PC-3 (cell line): Measurements from ENCODE around the gene PTPRS. TPM values are rescaled to one million over a fixed set of nuclear protein-coding genes. Genes with fewer than 3 reads are reported as not detected.

Experiments used
- ATAC-seq: fragments of 200-7000 bp; cut with Tn5 transposase; 2 replicates; pipeline ENCODE4 v1.9.1; 2020; ENCODE audit warnings: mild to moderate bottlenecking, moderate library complexity
- Bru-seq: library from RNA; stranded (reverse); fragments of 400-500 nt; gene quantifications from one replicate; lab custom pipeline; 2021; lab: Mats Ljungman, UMichigan
- BruChase-seq, 2 experiments: library from RNA; stranded (reverse); fragments of 400-500 nt; gene quantifications; one replicate each; lab custom pipeline; 2021; lab: Mats Ljungman, UMichigan
- BruUV-seq: library from RNA; stranded (reverse); fragments of 400-500 nt; replicated peaks from 2 replicates; lab custom pipeline; 2021; lab: Mats Ljungman, UMichigan
- CTCF ChIA-PET: fragments of 300-600 bp; sonication (Branson Sonifier 250); formaldehyde crosslinking; loops from one replicate; lab custom pipeline; 2022; ENCODE audit warnings: antibody characterized with exemption; lab: Charles Lee
- POLR2A ChIA-PET: fragments of 300-600 bp; sonication (Branson Sonifier 250); formaldehyde crosslinking; loops from one replicate; lab custom pipeline; 2022; ENCODE audit warnings: antibody characterized with exemption; ENCODE audit not compliant: unreplicated experiment; lab: Charles Lee
- DNase-seq: peaks from one replicate; pipeline ENCODE4 v3.0.0-alpha.2; 2015
- H2AFZ ChIP-seq: fragments of 300-600 bp; sonication (generic); 2 replicates; pipeline ENCODE4 v1.6.0; 2016; ENCODE audit warnings: antibody characterized with exemption, low read length
- H3F3A ChIP-seq: fragments of 300-600 bp; sonication (generic); one replicate; pipeline ENCODE4 v1.6.0; 2017; ENCODE audit warnings: antibody characterized with exemption, low read length, control low read depth, mild to moderate bottlenecking; ENCODE audit not compliant: unreplicated experiment
- H3K27ac ChIP-seq: fragments of 300-600 bp; sonication (generic); 2 replicates; pipeline ENCODE4 v1.5.1; 2016; ENCODE audit warnings: mild to moderate bottlenecking, low read length
- H3K27me3 ChIP-seq: fragments of 300-600 bp; sonication (generic); 2 replicates; pipeline ENCODE4 v1.6.1; 2016; ENCODE audit warnings: low read length, mixed read lengths
- H3K36me3 ChIP-seq: fragments of 300-600 bp; sonication (generic); 2 replicates; pipeline ENCODE4 v1.6.1; 2016; ENCODE audit warnings: low read depth, mixed run types, low read length, mixed read lengths
- H3K4me1 ChIP-seq: fragments of 300-600 bp; sonication (generic); 2 replicates; pipeline ENCODE4 v1.5.1; 2016; ENCODE audit warnings: low read length; ENCODE audit not compliant: insufficient read depth
- H3K4me2 ChIP-seq: fragments of 300-600 bp; sonication (generic); 2 replicates; pipeline ENCODE4 v1.6.0; 2016; ENCODE audit warnings: low read length
- H3K4me3 ChIP-seq: fragments of 300-600 bp; sonication (generic); 2 replicates; pipeline ENCODE4 v1.5.1; 2016; ENCODE audit warnings: mild to moderate bottlenecking, low read length, mixed read lengths
- H3K79me2 ChIP-seq: fragments of 300-600 bp; sonication (generic); 2 replicates; pipeline ENCODE4 v1.6.1; 2017; ENCODE audit warnings: low read length, mixed read lengths
- H3K9ac ChIP-seq: fragments of 300-600 bp; sonication (generic); 2 replicates; pipeline ENCODE4 v1.6.0; 2016; ENCODE audit warnings: mild to moderate bottlenecking, low read length
- H3K9me2 ChIP-seq: fragments of 300-600 bp; sonication (generic); replicated peaks from 2 replicates; pipeline ENCODE4 v1.6.1; 2016; ENCODE audit warnings: mixed run types, low read length, mixed read lengths
- H3K9me3 ChIP-seq: fragments of 300-600 bp; sonication (generic); 2 replicates; pipeline ENCODE4 v1.6.1; 2016; ENCODE audit warnings: low read length, mixed read lengths
- H4K20me1 ChIP-seq: fragments of 300-600 bp; sonication (generic); 2 replicates; pipeline ENCODE4 v1.6.1; 2016; ENCODE audit warnings: low read length, mixed read lengths
- CTCF ChIP-seq: fragments of 300-600 bp; sonication (generic); conservative IDR thresholded peaks from 2 replicates; pipeline ENCODE4 v1.5.1; 2017; ENCODE audit warnings: antibody characterized with exemption, low read depth, mild to moderate bottlenecking, low read length
- EZH2 ChIP-seq: fragments of 300-600 bp; sonication (generic); IDR thresholded peaks from one replicate; pipeline ENCODE4 v1.6.1; 2017; ENCODE audit warnings: antibody characterized with exemption, mild to moderate bottlenecking, low read length; ENCODE audit not compliant: unreplicated experiment
- EZH2phosphoT487 ChIP-seq: fragments of 300-600 bp; sonication (generic); IDR thresholded peaks from 2 replicates; pipeline ENCODE4 v1.6.1; 2018; ENCODE audit warnings: mild to moderate bottlenecking, antibody characterized with exemption, low read length, borderline replicate concordance
- intact Hi-C: fragments of 100-400 bp; cut with micrococcal nuclease; formaldehyde crosslinking; loops from 2 replicates; pipeline ENCODE4 v1.9.0; 2023
- long read RNA-seq: library from polyadenylated mRNA; unstranded; transcript quantifications from one replicate; pipeline ENCODE4 v2.0.0, GENCODE V29; 2021; ENCODE audit not compliant: unreplicated experiment
- total RNA-seq: library from RNA; depleted of rRNA; stranded (reverse); fragments of >200 nt; gene quantifications from 2 replicates; pipeline ENCODE4 v1.2.3, GENCODE V29; 2014; rRNA removed

The PTPRS gene
- 106 and 134 TPM in 2 replicates for total RNA-seq
- Bru-seq, nascent RNA: percentile 67 among the genes with signal in this experiment
- BruChase-seq, experiment 1, labeled RNA remaining after a 6-hour chase: percentile 79 among the genes with signal in this experiment
- percentile 75 among the genes with signal in this experiment for BruChase-seq, experiment 2, labeled RNA remaining after a 2-hour chase
- long read RNA-seq, partial matches to known transcripts: 94 of 143 reads
- long read RNA-seq, other reads (novel, unspliced or antisense): 49 of 143 reads

GRCh38 chr19:5340637-5341447 is at the start of gene PTPRS:
PTPRS (minus strand) TSS chr19:5340812; CDS start chr19:5286140, 54,672 bp downstream.
- peak within 1 kb of the TSS; percentile 28; the same call in 1 of the 2 replicates for H3K9ac ChIP-seq
- no peak within 1 kb of the TSS for H3K27ac ChIP-seq
- no TSS peak for BruUV-seq
- peaks cover 10% of the 10 kb centered on the region for H3K79me2 ChIP-seq
- no peaks in the 10 kb centered on the region for H3K9me3 ChIP-seq
- no peak for TF ChIP-seq EZH2
- TF ChIP-seq EZH2phosphoT487: peak; percentile 90
- peak within 1 kb of the TSS; percentile 87 for H2AFZ ChIP-seq
- H3F3A ChIP-seq: no peaks in the 10 kb centered on the region
- peak; percentile 74 for ATAC-seq
- H3K27me3 ChIP-seq: no peaks in the 10 kb centered on the region
- CTCF ChIA-PET: interaction anchor here (0.6 kb wide), 1 partner anchor 293 kb away, joined by 7 read pairs; no protein-coding TSS in a partner anchor
- peaks cover 13% of the 10 kb centered on the region for H3K4me1 ChIP-seq
- H3K4me3 ChIP-seq: peak within 1 kb of the TSS; percentile 95
- no peaks in the 10 kb centered on the region for H3K9me2 ChIP-seq
- DNase-seq: peak; percentile 92
- intact Hi-C loops: no loop called here
- no peaks in the 10 kb centered on the region for H4K20me1 ChIP-seq
- POLR2A ChIA-PET: interaction anchor here (0.7 kb wide), 1 partner anchor 224 kb away, joined by 7 read pairs; no protein-coding TSS in a partner anchor
- peak within 1 kb of the TSS; percentile 100 for H3K4me2 ChIP-seq
- H3K36me3 ChIP-seq: no peaks in the 10 kb centered on the region

GRCh38 chr19:5389353-5389752 is 48.7 kb upstream of the PTPRS start:
- CTCF ChIA-PET: interaction anchor here (0.7 kb wide), 1 partner anchor 419 kb away, joined by 5 read pairs; no protein-coding TSS in a partner anchor
- TF ChIP-seq EZH2 (no peak), EZH2phosphoT487 (no peak), CTCF (no peak)
- peaks cover 34% of the 10 kb centered on the region for H3K27me3 ChIP-seq
- H3K36me3 ChIP-seq: no peaks in the 10 kb centered on the region
- DNase-seq: no peak
- no peak overlapping the region for H3K27ac ChIP-seq
- no peaks in the 10 kb centered on the region for H3K4me1 ChIP-seq
- H3K4me2 ChIP-seq: no peak overlapping the region
- no peaks in the 10 kb centered on the region for H3K9me2 ChIP-seq
- no peak for ATAC-seq
- POLR2A ChIA-PET: no interaction called here
- H3K79me2 ChIP-seq: no peaks in the 10 kb centered on the region
- H2AFZ ChIP-seq: no peak overlapping the region
- no peak overlapping the region for H3K9ac ChIP-seq
- no peak overlapping the region for H3K4me3 ChIP-seq
- no peaks in the 10 kb centered on the region for H3K9me3 ChIP-seq
- no peaks in the 10 kb centered on the region for H3F3A ChIP-seq
- intact Hi-C loops: no loop called here
- no peaks in the 10 kb centered on the region for H4K20me1 ChIP-seq
- BruUV-seq: no TSS peak

GRCh38 chr19:5387472-5387871 is 46.9 kb upstream of the PTPRS start:
- peaks cover 3% of the 10 kb centered on the region; the same call in 1 of the 2 replicates for H3K9me3 ChIP-seq
- H3K79me2 ChIP-seq: no peaks in the 10 kb centered on the region
- no peaks in the 10 kb centered on the region for H3K36me3 ChIP-seq
- no peaks in the 10 kb centered on the region for H3K4me1 ChIP-seq
- DNase-seq (no peak), ATAC-seq (no peak)
- TF ChIP-seq CTCF: peak; percentile 24
- TF ChIP-seq EZH2: no peak
- TF ChIP-seq EZH2phosphoT487: no peak
- H4K20me1 ChIP-seq: no peaks in the 10 kb centered on the region
- no peak overlapping the region for H3K4me2 ChIP-seq
- intact Hi-C loops: no loop called here
- peaks cover 15% of the 10 kb centered on the region for H3K27me3 ChIP-seq
- H3K9me2 ChIP-seq: no peaks in the 10 kb centered on the region
- H3K9ac ChIP-seq: no peak overlapping the region
- no peak overlapping the region for H2AFZ ChIP-seq
- ChIA-PET CTCF (interaction anchor here (0.6 to 0.9 kb wide), 2 partner anchors 150 to 174 kb away, joined by 3 to 10 read pairs; no protein-coding TSS in a partner anchor), POLR2A (no interaction called here)
- no peak overlapping the region for H3K27ac ChIP-seq
- no peak overlapping the region for H3K4me3 ChIP-seq
- no TSS peak for BruUV-seq
- H3F3A ChIP-seq: no peaks in the 10 kb centered on the region
